Heart left ventricle (tissue), 16 donors: Measurements from ENCODE around the gene ABCA7. TPM values are rescaled to one million over a fixed set of nuclear protein-coding genes. Genes with fewer than 3 reads are reported as not detected.

Experiments
- ATAC-seq, 4 donors: fragments of 200-7000 bp; cut with Tn5 transposase; one replicate each; pipeline ENCODE4 v1.9.1; 2020 to 2022; ENCODE audit warnings: moderate library complexity in 4 of 4, mild to moderate bottlenecking in 3 of 4, moderate number of reproducible peaks in 1 of 4
- DNase-seq, 5 donors: peaks; one replicate each; pipeline ENCODE4 v3.0.0-alpha.2; 2020
- H3K27ac ChIP-seq, 12 donors: fragments of 200-600 bp; sonication (generic) in 4 of 12; one replicate each; pipeline versions ENCODE4 v1.5.0 to v1.8.0; 2016 to 2022; ENCODE audit warnings: mild to moderate bottlenecking in 2 of 12
- H3K27me3 ChIP-seq, 9 donors: fragments of 200-600 bp; sonication (generic) in 2 of 9; one replicate each; pipeline versions ENCODE4 v1.5.1 to v1.8.0; 2016 to 2022; ENCODE audit warnings: mild to moderate bottlenecking in 3 of 9
- H3K36me3 ChIP-seq, 9 donors: fragments of 200-600 bp; sonication (generic) in 2 of 9; one replicate each; pipeline versions ENCODE4 v1.5.0 to v1.8.0; 2018 to 2022; ENCODE audit warnings: mild to moderate bottlenecking in 2 of 9
- H3K4me1 ChIP-seq, 12 donors: fragments of 200-600 bp; sonication (generic) in 4 of 12; one replicate each; pipeline versions ENCODE4 v1.5.0 to v1.8.0; 2016 to 2022; ENCODE audit warnings: mild to moderate bottlenecking in 3 of 12
- H3K4me3 ChIP-seq, 12 donors: fragments of 200-600 bp; sonication (generic) in 4 of 12; one replicate each; pipeline versions ENCODE4 v1.5.0 to v1.8.0; 2017 to 2022; ENCODE audit warnings: mild to moderate bottlenecking in 9 of 12, moderate library complexity in 4 of 12
- H3K9me3 ChIP-seq, 12 donors: fragments of 200-600 bp; sonication (generic) in 4 of 12; one replicate each; pipeline versions ENCODE4 v1.5.0 to v1.8.0; 2016 to 2022; ENCODE audit warnings: mild to moderate bottlenecking in 1 of 12
- CTCF ChIP-seq, 12 donors: fragments of 200-600 bp; sonication (generic) in 4 of 12; IDR thresholded peaks; one replicate each; pipeline versions ENCODE4 v1.5.0 to v1.8.0; 2018 to 2022; ENCODE audit warnings: antibody characterized with exemption in 12 of 12, mild to moderate bottlenecking in 5 of 12
- POLR2A ChIP-seq, 2 donors: fragments of 450-650 bp; IDR thresholded peaks; one replicate each; pipeline ENCODE4 v1.6.1; 2017; ENCODE audit warnings: antibody characterized with exemption in 2 of 2, mild to moderate bottlenecking in 2 of 2, moderate library complexity in 2 of 2
- WGBS, 4 donors: extraction: QIAGEN DNeasy Blood & Tissue Kit in 2 of 4; methylation state at CpG; one replicate each; pipeline versions ENCODE4 v1.1.5 to v1.1.7; 2013 to 2018; 5-methylcytosine and 5-hydroxymethylcytosine counted together
- intact Hi-C, 10 donors: fragments of 100-400 bp; cut with DNase I; formaldehyde crosslinking; loops; one replicate each; pipeline versions ENCODE4 v1.11.1 to v1.14.2; 2022
- polyA plus RNA-seq, 2 donors: library from polyadenylated mRNA; stranded (reverse); fragments of 200-250 nt; gene quantifications; one replicate each; pipeline ENCODE4 v1.2.3, GENCODE V29; 2013
- total RNA-seq, 9 donors: library from RNA; depleted of rRNA in 2 of 9; stranded (reverse); fragments of >200 nt in 2 of 9; fragmentation: NEBNext Ultra II Directional in 3 of 9; extraction: Animal tissue kit (Norgen Biotek cat#: 25700) in 3 of 9; gene quantifications; one replicate each; pipeline versions ENCODE4 v1.1.0 to v1.2.4, GENCODE V29; 2016 to 2023
- donor health status: ischemic (EF 13 %, LVEDD 7.1; RV severe dilation, severe dysfunction).
- donor health status: healthy with polysubstance abuse.
- donor health status: DM: no; HTN: yes; CAD: no.
- donor health status: DM: no; HTN: no; CAD: no.
- donor health status: ischemic (EF 25% LVEDD 6.9; RV normal size, moderate dysfunction).
- donor health status: ischemic (EF 25% LVEDD 5.7; RV mildly dilated, moderate dysfunction).
- donor health status: healthy.
- donor health status: DM: yes; HTN: yes; CAD: no.
- donor health status: ischemic (EF 35%, LVEDD 5.7; RV mildly dilated, moderate dysfunction).
- donor health status: nonischemic (EF 11% LVEDD 7.7; RV severe dilation, severe dysfunction).
- donor health status: DM: yes; HTN: yes; CAD: no.
- donor health status: PGD.
- donor health status: ischemic (EF 29% LVEDD 5.4; RV normal size, mild dysfunction).
- donor health status: nonischemic (EF 23%, LVEDD 6.1; RV moderate dilation, normal function).

The ABCA7 gene
- total and polyA plus RNA-seq, 11 donors: 2.9 to 12.4 (median 8.8) TPM

GRCh38 chr19:1111641-1112267 is 71.8 kb downstream of the ABCA7 start:
- peak in 1 of 5 donors; percentile 19 for DNase-seq
- TF ChIP-seq CTCF (IDR thresholded peaks at IDR 0.05): no peak
- TF ChIP-seq POLR2A (IDR thresholded peaks at IDR 0.05): no peak
- peak overlapping the region in 8 of 12 donors; percentile 25 to 85 (median 72) for H3K27ac ChIP-seq
- WGBS, 4 donors: 75 to 81% (median 77%) methylated on average over 7 to 18 of the region's 18 CpGs
- peaks cover 0 to 96% (median 62%) of the 10 kb centered on the region in 9 donors for H3K36me3 ChIP-seq
- intact Hi-C loops: loop anchor here (5.0 kb wide), 4 partner anchors 61 to 126 kb away; partner anchors contain the start of genes CBARP (in 1 of the 10) and SBNO2 (in 1 of the 10)
- H3K27me3 ChIP-seq: no peaks in the 10 kb centered on the region
- no peak overlapping the region for H3K4me3 ChIP-seq
- H3K4me1 ChIP-seq: peaks cover 5 to 36% (median 18%) of the 10 kb centered on the region in 12 donors
- ATAC-seq: no peak
- no peaks in the 10 kb centered on the region for H3K9me3 ChIP-seq

- peak; percentile 3 to 38 (median 15) for ATAC-seq
- Histone ChIP-seq H3K27ac (peak overlapping the region in 10 of 12 donors; percentile 25 to 85 (median 72)), H3K4me1 (peaks cover 5 to 29% (median 16%) of the 10 kb centered on the region in 12 donors), H3K4me3 (no peak overlapping the region), H3K36me3 (peaks cover 0 to 96% (median 62%) of the 10 kb centered on the region in 9 donors), H3K9me3 (no peaks in the 10 kb centered on the region), H3K27me3 (no peaks in the 10 kb centered on the region)
- intact Hi-C loops: loop anchor here (1.0 to 5.0 kb wide), 5 partner anchors 60 to 128 kb away; partner anchors contain the start of genes CBARP (in 1 of the 10) and SBNO2 (in 1 of the 10)
- WGBS, 4 donors: 66 to 89% (median 74%) methylated on average over 39 to 71 of the region's 71 CpGs
- peak in 1 of 5 donors; percentile 60 for DNase-seq
- TF ChIP-seq POLR2A (IDR thresholded peaks at IDR 0.05): no peak
- TF ChIP-seq CTCF (IDR thresholded peaks at IDR 0.05): no peak
Measured at GRCh38 chr19:1112268-1113029, 72.5 kb downstream of the ABCA7 start.

- Histone ChIP-seq H3K4me1 (peaks cover 5 to 29% (median 16%) of the 10 kb centered on the region in 12 donors), H3K27ac (peak overlapping the region in 11 of 12 donors; percentile 54 to 85 (median 70)), H3K4me3 (peak overlapping the region in 5 of 12 donors; percentile 16 to 37 (median 28)), H3K9me3 (no peaks in the 10 kb centered on the region), H3K27me3 (no peaks in the 10 kb centered on the region), H3K36me3 (peaks cover 0 to 96% (median 64%) of the 10 kb centered on the region in 9 donors)
- TF ChIP-seq POLR2A (IDR thresholded peaks at IDR 0.05) (no peak), CTCF (IDR thresholded peaks at IDR 0.05) (peak; percentile 84 to 100 (median 97))
- WGBS, 4 donors: 25 to 51% (median 35%) methylated on average over 12 to 44 of the region's 44 CpGs
- DNase-seq (peak; percentile 97 to 99 (median 97)), ATAC-seq (peak; percentile 89 to 96 (median 90))
- intact Hi-C loops: loop anchor here (1.0 to 5.0 kb wide), 5 partner anchors 59 to 127 kb away; partner anchors contain the start of genes CBARP (in 1 of the 10) and SBNO2 (in 1 of the 10)
Measured at GRCh38 chr19:1113030-1113985, 73.4 kb downstream of the ABCA7 start.
